22Rv1 (cell line): Measurements from ENCODE around the gene CCR6.

ENCODE experiments used
- ZFX ChIP-seq: fragments of 450-650 bp; IDR thresholded peaks from 2 replicates; pipeline ENCODE4 v1.6.1; 2017; ENCODE audit warnings: antibody characterized with exemption, borderline replicate concordance
- TF ChIP-seq, protein P1 (sequence below): fragments of 450-650 bp; IDR thresholded peaks from 2 replicates; pipeline ENCODE4 v1.5.1; 2017; ENCODE audit warnings: mild to moderate bottlenecking

DNA sequence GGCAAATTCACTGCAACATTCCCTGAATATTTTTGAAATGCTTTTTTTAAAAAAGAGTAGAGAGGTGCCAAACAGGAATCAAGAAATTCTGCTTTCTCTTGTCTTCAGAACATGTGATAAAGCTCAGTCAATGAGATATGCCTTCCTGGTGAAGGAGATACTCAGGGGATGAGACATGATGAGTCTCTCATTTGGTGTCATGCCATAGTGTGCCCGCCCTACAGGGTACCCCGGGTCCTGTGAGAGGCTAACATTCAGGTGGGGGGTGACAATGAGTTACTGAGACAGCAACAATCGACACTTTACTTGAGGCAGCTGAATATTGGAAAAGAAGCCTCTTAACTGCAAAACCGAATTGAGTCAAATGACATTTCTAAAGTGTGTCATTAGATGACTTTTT, 6.7 kb downstream of the CCR6 start:
- TF ChIP-seq, protein P1, sequence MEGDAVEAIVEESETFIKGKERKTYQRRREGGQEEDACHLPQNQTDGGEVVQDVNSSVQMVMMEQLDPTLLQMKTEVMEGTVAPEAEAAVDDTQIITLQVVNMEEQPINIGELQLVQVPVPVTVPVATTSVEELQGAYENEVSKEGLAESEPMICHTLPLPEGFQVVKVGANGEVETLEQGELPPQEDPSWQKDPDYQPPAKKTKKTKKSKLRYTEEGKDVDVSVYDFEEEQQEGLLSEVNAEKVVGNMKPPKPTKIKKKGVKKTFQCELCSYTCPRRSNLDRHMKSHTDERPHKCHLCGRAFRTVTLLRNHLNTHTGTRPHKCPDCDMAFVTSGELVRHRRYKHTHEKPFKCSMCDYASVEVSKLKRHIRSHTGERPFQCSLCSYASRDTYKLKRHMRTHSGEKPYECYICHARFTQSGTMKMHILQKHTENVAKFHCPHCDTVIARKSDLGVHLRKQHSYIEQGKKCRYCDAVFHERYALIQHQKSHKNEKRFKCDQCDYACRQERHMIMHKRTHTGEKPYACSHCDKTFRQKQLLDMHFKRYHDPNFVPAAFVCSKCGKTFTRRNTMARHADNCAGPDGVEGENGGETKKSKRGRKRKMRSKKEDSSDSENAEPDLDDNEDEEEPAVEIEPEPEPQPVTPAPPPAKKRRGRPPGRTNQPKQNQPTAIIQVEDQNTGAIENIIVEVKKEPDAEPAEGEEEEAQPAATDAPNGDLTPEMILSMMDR = no peak
- TF ChIP-seq ZFX = no peak
